ENCODE data around the gene RGMA.
"Not testable (repeated sequence)": the region's sequence is repeated elsewhere in the genome, so short reads cannot be mapped to it uniquely, and the experiment has no call there.

RGMA gene

DNA sequence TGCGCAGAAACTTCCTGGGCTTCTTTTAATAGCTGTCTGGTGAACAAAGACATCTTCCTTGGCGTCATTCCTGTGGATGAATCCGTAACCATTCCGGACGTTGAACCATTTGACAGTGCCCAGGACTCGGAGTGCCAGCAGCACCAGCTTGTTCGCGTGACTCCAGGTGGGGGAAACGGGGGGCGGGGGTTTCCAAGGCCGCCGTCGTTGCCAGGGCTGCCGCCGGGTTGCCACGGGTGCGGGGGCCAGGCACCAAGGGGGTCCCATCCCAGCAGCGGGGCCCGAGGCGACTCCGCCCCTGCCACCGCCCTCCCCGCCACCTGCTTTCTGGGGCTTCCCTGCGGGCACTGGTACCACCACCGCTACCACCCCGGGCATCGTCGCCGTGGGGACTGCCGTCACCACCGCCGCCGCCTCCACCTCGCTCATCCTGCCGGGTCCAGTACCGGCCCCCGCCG lies 22.8 kb downstream of the RGMA start:
- no peak for DNase-seq

DNA sequence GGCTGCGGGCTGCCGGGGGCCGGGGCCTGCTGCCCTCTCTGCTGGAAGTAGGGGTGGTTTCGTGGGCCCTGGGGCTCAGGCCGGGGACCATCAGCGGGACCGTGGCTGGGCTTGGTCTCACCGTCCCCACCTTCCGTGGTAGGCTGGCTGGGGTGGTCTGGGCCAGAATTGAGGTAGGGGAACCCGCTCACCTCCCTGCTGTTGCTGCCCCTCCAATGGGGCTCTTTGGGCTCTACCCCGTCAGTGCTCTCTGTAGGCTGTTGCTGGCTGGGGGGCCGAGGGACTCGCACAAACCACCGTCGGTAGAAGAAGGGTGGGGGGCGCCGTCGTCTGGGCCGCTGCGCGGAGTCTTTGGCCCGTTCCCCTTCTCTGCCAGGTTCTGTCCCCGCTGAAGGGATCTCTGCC lies 23.4 kb downstream of the RGMA start:
- no peak for DNase-seq

DNA sequence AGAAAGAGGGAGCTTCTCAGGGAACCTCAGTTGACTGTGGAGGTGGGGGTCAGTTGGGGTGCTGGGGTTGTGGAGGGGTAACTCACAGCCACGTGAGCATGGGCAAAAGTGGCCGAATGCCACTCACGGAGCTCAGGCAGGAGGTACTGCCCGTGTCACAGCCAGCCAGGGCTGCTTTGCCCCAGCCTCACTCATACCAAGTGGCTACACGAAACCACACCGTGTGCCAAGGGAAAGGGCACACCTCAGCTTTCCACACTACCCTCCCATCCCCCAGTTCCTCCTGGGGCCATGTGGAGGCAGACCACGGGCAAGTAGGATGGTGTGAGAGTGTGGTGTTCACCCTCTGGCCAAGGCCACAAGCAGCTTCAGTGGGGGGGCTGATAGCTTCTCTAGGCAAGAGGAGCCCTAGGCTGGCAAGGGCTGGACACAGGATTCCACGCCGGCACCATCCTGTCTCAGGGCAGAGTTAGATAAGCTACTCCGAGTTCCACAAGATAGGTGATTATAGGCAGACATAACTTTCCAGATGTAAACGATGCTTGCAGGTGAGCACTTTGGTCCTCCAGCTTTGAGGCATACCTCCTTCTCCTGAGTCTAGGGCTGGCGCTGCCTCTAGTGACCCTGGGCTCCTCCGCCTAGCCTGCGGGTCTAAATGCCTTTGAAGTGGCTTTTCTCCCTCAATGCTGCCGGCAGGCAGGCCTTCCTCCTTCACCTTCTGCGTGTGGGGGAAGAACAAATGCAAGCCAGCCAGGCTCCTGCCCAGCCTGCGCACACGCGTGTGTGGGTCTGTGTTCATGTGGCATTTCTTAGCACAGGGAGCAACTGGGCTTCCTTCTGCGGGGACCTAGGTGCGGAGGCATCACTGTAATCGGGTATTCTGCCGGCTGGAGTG lies 25.0 kb downstream of the RGMA start:
- no peak for DNase-seq

DNA sequence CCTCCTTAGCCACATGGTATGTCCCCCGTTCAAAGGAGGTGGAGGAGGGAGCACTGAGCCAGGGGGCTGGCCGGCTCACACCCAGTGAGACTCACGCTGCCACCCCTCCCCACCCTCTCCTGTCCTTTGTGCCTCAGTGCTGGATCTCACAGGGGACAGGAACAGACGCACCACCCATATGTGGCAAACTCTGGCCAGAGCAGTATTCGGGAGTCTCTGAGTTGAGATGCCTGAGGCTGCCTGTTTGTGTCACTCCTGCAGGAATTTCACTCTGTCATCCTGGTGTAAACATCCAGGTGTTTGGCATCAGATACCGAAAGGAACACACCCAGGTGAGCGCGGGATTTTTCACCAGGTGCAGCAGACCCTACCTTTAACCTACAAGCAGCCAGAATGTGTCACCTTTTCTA lies 25.7 kb downstream of the RGMA start:
- no peak for DNase-seq

DNA sequence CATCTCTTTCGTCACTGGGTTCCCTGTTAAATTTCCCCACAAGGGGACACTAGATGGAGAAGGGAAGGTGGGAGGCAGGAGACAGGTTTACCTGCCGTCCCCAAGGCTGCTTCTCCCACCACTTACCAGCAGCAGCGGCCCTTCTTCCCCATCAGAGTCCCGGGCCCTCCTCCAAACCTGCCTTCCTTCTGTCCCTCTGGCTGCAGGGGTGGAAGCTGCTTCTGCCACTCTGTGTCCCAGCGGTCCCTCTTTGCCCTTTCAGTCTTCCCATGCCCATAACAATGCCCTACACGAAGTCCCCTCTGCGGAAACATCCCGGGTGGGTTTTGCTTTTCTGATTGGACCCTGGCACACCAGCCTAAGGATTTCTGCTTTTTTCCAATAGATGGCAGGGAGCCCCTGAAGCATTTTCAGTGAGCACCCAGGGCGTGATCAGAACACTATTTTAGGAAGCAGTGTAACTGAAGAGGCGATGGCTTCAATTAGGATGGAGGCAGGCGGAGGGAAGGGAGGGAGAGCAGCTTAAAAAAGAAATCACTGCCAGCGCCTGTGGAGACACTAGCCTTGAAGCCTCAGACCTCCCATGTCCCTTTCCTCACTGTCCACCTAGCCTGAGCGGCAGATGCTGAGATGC lies 26.3 kb downstream of the RGMA start:
- not testable (repeated sequence) for DNase-seq

DNA sequence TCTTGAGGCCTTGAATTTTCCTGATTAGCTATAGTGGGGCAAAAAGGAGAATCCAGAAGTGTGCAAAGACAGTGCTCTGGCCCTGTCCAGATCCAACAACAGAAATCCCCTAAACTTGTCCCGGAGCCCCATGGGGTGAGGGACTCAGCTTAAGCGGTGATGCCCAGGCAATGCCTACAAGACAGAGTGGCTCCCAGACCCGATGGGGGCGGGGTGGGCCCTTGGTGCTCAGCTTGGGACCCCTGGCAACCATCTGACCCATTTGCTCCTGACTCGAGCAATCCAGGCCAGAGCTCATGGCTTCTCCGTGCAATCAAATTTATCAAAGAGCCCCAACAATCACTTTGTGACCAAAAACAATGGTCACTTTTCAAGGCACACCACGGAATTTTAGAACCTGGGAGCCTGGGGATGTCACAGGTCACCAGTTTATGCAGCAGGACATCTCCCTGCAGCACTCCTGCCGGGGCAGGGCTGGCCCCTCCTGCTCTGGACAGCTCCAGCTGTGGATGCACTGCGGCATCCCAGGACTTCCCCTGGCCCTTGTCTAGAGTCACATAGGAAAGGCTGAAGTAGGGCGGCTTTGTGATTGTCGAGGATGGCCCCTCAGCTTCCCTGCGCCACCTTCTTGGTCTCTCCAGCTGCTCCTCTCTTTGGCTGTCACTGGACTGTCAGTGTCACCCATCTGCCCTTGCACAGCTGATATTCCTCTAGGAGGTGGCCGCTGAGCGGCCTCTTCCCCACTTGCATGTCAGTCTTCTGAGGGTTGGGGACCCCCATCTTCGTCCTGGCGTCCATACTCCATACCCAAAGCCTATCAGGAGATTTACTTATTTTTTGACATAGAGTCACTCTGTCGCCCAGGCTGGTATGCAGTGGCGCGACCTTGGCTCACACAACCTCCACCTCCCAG lies 28.4 kb downstream of the RGMA start:
- DNase-seq: no peak

DNA sequence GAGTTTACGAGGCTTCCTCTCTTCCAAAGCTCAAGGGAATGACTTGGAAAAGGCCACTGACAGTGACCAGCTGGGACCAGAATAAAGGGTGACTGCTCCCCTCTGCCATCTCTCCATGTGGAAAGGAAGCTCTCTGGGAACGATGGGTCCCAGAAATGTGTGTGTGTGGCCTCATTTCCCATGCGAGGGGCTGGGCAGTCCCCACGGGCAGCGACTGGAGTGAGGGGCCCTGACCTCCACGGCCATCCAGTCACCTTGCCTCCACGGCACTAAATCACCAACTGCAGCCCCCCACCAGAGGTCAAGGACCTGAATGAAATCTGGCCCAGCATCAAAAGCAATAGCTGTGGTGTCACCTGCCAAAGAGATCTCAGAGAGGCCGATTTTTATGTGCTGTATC lies 29.6 kb downstream of the RGMA start:
- no peak for DNase-seq

DNA sequence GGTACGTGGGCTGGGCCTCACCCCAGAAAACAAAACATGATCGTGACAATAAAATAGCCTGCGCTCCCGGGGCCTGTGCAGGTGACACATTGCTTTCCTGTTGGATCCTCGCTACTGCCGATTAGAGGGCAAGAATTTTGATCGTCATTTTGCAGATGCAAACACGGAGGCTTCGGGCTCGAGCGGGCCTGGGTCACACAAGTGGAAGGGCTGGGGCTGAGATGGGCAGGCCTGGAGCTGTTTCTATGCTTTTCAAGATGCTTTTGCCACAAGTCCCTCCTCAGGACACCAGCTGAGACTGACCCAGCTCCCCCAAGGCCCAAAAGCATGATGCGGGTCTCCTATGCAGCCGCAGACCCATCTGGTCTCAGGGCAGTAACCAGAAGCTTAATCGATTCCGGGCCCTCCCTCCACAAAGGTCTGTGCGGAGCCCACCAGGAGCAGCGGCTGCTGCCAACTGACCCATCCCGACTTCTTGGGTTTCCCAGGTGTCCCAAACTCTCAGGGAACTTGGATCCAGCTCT lies 30.0 kb downstream of the RGMA start:
- DNase-seq: no peak

DNA sequence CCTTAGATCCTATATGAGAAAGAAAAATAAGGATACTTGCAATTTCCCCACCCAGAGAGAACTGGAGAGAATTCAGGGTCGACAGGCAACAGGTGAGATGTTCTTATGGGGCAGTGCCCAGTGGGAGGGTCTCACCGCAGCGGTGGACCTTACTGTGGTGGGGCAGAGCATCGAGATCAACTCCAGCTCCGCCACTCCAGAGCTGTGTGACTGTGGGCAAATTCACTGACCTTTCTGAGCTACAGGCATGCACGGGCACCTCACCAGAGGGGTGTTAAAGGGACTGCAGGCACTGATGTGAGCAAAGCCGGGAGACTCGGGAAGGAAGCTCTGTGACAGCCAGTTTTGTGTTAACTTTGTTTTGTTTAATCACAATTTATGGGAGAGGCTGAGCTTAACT lies 30.9 kb downstream of the RGMA start:
- no peak for DNase-seq

DNA sequence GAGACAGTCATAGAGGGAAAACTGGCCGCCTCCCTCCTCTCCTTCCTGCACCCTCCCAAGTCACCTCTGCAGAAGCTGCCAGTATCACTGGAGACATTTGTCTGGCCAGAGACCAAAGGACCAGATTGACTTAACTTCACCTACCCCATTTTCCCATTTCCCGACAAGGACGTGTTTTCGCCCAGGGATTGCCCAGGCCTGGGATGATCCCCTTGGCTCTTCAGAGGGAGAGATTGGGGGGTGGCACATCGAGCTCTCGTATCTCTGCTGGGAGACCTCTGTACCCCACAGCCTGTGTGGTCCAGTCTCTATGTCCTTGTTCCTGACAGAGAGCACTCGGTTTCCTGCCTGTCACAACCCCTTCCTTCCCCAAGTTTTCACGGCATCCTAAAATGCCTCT lies 31.4 kb downstream of the RGMA start:
- DNase-seq: no peak

DNA sequence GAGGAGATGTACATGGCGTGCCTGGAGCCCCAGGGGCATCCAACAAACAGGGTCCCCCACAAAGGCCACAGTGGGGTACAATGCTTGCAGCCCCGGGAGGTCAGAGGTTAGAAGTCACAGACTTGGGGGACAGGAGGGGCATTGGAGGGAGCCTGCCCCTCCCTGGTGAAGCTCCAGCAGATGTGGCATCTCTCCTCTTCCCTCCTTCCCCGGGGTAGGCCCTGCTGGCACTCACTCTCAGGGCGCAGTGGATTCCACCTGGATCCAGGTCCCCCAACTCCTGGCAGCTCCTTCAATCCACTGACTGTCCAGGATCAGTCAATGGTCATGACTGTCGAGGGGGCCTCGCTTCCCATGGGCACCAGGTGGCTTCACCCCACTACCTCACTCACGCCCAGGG lies 32.2 kb downstream of the RGMA start:
- DNase-seq: no peak

DNA sequence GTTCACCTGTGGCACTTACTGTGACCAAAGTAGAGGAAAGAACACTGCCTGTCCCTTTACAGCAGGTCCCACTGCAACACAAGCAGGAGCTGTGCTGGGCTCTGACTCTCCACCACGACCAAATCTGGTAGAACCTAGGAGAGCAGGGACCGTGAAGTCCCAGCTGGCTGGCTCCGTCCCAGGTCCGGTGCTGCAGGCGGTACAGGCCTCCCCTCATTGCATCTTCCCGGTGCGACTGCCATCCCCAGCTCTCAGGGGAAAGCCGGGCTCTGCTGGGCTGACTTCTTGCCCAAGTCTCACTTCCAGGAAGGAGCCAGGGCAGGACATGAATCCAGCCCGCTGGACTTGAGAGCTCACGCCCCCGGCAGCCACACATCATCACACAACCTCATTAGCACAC lies 33.8 kb downstream of the RGMA start:
- no peak for DNase-seq

DNA sequence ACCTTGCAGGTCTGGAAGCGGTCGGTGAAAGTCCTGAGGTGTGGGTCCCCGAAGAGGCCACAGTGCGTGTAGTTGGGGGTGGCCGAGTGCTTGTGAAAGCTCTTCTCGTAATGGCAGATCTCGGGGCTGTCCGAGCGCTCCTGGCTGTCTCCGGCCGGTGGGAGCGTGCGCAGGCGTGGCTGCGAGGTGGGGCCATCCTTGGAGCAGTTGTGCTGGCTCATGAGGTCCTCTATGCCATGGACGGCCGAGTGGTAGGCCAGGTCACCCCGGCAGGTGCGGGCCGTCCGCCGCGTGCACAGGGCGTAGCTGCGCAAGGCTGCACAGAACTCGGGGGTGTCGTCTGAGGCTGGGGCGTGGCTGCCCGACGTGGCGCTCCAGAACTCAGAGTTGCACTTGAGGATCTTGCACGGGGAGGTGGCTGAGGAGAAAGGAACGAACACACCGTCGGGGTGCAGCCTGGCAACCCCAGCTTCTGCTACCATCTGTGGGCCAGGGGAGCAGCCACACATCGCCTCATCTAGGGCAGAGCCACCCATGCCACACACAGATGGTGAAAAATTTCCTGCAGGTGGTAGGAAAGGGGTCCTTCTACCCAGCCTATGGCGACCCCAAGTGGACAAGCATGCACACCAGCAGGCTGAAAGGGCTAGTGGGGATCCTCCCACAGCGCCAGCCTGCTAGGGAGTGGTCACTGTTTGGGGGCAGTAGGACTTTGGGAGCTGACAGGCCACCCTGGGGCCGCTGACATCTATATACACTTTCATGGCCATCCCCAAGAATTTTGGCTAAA lies 36.7 kb downstream of the RGMA start:
- no peak for DNase-seq

DNA sequence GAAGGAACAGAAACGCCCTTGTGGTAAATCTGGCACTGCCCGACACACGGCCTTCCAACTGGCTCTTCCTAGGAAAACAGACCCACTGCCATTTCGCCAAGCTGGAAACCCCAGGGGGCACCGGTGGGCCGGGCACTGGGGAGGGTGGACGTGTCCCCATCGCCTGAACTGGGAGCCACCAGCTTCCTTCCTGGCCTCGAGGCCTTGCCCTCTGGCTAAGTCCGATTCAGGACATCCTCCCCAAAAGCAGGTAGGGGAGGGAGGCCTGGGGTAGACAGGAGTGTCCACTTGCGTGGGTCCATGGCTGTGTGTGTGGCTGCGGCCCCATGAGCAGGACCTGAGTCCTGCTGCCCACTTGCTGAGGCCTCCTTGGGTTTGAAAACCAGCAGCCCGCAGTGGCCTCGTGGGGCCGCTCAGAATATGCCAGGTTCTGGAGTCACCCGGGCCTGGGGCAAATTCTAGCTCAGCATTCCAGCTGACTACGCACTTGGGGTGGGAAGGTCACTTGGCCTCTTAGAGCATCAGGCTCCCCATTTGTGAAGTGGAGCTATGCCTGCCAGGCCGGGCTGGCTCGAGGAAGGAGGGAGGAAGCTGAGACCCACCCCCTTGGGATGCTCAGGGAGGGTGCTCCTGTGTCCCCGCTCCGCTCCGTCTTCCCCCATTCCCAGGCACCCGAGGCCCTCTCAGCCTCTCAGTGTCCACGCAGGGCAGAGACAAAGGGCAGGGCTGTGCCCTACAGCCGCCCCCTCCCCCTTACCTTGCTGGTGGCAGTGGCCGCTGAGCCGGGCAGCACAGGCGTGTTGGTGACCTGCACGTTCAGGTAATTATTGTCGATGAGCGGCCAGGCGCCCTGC lies 37.5 kb downstream of the RGMA start:
- DNase-seq: no peak

DNA sequence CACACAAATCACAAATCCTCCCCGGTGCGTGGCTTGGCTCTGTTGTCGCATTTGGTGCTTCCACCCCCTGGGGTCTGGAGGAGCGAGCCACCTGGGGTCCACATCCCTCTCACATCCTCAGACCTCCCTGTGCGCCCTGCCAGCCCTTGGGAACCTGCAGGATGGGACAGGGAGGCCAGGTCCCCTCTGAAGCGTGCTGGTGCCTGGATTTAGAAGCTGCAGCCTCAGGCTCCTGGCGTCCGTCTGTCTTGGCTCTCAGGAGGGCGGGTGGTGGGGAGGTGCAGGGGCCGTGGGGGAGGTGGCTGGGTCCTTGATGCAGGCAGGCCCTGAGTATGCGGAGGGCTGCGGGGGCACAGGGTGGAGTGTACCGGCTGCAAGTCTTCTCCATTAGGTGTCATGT lies 38.4 kb downstream of the RGMA start:
- no peak for DNase-seq

DNA sequence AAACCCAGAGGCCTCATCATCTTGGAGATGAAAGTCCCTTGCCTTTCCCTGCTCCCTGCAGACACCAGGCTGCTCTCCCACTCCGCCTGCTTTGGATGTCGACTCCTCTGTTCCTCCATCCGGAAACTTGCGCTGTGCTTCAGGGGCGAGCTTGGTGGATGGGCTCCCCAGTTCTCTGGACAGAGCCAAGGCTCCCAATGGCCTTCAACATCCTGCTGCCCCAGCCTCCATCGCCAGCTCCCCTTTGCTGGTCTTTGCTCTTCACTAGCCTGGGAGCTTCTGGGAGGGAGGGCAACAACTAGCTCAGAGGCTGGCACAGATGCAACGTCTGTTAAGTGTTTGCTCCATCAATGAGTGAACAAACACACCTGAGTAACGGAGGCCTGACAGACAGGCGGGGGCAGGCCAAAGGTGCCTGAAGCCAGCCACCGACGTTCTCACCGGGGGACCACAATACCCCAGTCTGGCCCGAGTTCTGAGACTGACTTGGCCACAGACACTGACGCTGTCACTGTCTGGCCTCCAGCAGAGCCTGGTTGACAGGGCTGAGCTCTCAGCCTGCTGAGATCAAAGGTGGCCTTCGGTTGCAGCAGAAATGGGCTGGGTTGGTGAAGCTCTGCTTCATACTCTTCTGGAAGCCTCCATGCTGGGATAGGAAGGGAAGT lies 39.0 kb downstream of the RGMA start:
- DNase-seq: no peak

DNA sequence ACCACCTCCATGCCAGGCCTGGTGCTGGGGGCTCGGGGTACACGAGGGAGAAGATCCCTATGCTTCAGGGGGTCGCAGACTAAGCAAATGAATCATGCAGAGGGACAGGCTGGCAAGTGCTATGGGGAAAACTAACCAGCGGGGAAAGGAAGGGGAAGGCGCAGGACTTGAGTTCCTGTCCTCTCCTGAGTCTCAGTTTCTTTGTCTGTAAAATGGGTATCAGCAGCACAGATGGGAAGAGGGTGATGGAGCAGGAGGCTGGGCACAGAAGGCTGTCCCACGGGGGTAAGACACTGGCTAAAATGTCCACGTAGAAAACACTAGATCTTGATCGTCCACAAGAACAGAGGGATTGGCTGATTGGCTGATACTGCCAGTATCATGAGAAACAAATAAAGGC lies 39.8 kb downstream of the RGMA start:
- DNase-seq: no peak

DNA sequence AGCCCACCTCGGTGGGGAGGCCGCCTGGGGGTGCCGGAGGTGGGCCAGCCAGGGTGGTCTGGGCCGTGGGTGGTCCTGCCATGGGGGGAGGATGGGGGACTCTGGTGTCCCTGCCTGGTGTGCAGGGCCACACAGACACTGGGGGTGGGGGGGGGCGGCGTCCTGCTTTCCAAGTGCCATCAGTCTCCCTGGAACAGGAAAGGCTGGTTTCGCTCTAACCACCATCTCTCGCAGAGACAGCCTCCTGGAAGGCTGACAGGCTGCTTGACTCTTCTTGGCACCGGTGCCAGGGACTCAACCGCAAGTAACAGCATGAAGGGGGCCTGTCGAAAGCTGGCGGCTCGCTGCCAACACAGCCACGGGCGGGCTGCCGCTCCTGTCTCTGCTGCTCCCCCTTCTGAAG lies 40.3 kb downstream of the RGMA start:
- DNase-seq: no peak

DNA sequence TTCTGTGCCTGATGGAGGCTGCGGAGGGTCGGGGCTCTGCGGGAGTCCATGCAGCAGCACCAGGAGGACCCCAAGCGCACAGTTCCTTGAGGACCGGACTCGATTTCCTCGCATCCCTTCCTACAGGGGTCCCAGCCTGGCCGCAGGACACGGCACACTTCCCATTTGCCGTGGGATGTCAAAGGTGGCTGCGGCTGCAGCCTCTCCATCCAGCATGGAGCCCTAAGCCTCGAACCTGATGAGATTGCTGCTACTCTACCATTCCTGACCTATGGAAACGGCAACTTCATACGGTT lies 40.6 kb downstream of the RGMA start:
- no peak for DNase-seq

DNA sequence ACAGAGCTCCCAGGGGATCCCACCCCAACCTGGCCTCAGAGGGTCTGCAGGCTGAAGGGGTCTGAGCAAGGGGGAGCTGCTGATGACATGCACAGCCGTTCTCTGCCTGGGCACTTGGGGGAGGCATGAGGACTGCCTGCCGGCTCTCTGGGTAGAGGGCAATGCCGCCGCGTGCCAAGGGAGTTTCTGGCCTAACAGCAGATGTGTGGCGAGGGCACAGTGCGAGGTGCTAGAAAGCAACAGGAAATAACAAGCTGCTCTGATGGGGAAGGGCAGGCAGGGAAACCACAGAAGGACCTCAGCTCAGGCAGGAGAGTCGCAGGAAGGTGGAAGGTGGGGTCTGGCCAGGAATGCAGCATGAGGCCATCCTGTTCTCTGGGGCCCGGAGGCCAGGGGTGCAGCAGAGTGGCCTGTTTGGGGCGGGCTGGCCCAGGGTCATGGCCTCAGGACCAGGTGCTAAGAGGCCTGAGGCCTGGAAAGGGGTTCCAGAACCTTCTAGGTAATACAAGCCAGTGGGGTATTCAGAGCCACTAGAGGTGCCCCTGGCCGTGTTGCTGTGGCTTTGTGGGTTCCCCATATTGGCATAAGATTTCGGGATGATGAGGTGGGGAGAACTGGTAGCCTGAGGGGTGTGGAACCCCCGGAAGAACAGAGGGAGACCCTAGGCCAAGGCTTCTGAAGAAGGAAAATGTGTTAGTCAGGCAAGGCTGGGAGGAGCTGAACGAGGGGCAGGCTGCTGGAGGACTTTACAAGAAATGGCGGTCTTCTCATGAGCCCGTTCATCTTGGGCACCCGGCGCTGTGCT lies 41.2 kb downstream of the RGMA start:
- DNase-seq: no peak
